Inferior parietal cortex (tissue), 1 donor: ENCODE measurements around the gene KLF16.
A peak's percentile ranks its signal among the peaks of the same experiment; 100 is the strongest.
"Not testable (repeated sequence)": the region's sequence is repeated elsewhere in the genome, so short reads cannot be mapped to it uniquely, and the experiment has no call there.

ENCODE experiments used
- DNase-seq: peaks from one replicate; pipeline ENCODE4 v3.0.0-alpha.2; 2016; ENCODE audit errors: extremely low spot score

Gene KLF16

DNA sequence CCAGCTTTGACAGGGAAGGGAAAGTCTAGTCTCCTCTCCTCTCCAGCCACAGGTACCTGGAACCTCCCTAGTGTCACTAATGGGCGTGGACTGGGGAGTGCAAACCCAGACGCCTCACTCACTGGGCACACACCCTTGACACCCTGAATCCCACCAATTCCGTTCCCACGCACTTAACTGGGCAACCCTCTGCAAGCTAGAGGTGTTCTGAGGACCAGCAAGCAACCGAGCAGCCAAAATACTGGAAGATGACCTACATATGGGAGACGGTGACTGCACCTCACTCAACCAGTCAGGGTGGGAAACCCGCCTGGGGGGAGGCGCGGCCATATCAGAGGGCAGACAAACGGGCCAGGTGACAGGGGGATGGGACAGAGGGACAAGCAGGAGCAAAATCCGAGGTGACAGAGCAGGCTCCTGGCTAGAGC is 20.9 kb upstream of the KLF16 start:
- no peak for DNase-seq

DNA sequence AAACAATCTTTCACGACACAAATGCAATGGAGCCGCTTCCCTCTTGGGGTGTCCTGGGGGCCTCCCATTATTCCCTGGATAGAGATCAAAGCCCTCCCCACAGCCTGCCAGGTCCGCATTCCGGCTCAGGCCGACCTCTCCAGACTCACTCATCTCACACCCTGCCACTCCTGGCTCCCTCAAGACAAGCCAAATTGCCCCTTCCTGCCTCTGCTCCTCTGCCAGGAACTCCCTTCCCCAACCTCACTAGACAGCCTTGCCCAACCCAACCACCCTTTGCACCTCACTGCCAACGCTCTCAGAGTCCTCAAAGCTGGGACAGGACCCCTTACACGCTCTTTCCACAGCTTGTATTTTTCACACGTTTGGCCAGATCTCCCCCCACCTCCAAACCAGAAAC is 20.4 kb upstream of the KLF16 start:
- no peak for DNase-seq

DNA sequence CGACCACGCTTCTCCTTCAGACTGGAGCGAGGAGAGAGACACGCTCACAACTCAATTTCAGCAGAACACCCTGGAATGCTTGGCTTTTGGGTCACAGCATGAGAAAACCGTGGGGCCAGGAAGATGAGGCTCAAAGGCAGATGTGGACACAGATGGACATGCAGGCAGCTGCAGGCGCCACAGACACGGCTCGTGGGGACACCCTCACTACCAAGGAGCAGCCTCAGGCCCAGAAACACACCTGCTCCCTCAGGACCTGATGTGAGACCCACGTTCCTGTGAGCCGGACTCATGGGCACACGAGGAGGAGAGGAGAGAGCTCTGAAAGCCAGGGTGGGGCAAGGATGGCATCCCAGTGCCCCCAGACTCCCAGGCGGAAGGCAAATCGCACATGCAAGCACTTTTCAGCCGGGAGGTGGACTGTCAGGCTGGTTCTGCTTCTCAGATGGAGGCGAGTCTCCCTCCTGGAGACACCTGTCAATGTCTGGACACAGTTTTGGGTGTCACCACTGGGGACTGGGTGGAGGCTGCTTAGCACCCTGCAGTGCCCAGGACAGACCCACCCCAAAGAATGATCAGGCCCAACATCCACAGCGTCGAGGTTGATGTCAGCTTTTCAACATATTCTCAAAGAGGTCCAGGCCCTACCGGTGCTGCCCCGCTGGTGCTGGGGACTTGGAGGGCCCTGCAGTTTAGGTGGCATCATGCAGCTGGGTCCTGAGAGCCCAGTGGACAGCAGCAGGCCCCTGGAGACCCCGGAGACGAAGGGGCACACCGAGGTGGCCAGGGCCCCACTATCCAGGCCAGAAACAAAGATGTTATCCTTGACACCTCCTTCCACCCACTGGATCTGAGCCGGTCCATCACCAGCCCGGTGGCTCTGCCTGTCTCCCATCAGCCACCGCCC is 19.7 kb upstream of the KLF16 start:
- DNase-seq: no peak

DNA sequence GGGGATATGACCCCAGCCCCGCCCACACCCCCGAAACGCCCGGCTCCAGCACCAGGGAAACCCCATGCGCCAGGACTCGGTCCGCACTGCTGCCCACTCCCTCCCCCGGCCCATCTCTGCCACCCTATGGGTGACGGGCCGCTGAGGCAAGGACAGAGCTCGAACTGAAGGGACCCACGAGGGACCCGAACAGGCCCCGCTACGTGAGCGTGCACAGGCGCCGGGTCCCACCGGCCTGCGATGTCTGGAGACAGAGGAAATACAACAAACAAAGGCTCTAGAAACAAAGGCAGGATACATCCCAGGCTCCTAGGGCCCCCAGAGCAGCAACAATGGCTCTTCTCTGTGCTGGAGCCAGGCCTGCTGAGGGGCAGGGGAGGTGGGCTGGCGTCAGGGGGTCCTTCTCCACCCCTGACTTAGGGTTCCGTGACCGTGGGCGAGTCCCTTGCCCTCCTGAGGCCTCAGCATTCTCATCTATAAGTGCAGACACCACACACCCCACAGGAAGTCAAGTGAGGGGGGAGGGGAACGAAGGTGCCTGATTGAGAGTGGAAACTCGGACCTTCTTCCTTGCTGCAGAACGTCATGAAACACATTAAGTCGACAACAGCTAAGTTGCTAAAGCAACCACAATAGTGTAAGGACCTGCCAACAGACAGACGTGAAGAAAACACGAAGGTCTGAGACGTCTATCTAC is 18.9 kb upstream of the KLF16 start:
- no peak for DNase-seq

DNA sequence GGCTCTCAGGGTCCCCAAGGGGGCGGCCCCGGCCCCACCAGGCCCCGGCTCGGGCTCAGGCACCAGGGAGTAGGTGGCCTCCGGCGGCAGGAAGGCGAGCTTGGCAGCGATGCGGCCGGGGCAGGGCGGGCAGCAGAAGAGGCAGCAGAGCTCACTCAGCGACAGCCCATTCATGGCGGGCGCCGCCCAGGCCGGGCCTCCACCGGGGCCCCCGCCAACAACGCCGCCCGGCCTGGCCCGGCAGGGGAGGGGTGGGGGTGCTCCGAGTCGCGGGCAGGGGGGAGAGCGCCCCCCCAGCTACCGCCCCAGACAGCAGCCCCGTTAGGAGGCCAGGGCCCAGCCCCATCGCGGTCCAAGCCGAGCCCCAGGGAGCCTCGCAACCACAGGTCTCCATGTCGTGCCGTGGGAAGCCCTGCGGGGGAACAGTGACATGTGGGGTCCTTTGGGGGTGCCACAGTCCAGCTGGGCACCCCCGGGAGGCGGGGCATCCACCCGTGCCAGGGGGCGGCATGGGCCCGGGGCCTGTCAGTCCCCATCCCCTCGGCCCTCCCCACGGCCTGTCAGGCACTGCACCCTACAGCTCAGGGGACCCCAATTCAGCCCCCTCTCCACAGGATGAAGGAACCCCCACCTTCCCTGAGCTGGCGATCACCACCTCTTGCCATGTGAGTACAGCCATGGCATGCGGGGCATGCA is 18.2 kb upstream of the KLF16 start:
- not testable (repeated sequence) for DNase-seq

DNA sequence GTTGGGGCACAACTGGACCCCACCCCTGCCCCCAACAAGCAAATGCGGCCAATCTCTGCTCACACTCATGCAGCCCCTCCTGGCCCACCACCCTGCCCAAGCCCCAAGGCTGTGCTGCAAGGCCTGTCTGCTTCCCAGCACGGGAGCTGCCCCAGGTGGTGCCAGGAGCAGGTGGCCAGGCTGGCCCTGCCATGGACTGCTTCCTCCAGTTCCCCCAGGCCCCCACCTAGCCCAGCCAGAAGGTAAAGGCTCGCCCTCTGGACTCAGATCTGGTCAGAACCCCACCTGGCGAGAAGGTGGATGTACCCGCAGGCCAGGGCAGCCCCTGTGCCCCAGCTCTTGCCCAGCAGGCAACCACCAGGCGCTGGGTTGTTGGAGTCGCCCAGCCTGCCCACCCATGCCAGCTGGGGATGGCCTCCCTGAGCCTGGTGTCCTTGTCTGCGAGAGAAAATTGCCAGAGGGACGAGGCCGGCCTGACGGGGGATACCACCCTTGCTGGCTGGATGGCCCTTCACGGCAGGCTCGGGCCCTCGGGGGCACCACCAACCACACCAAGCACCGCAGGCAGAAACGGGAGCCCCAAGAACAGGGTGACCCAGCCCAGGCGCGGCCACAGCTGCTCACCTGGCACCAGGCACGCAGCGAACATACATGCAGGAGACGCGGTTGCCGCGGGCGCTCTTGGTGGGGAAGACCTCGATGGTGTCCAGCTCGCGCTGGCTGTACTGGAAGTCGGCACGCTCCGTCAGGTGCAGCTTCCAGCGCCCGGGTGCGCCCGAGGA is 17.4 kb upstream of the KLF16 start:
- no peak for DNase-seq

DNA sequence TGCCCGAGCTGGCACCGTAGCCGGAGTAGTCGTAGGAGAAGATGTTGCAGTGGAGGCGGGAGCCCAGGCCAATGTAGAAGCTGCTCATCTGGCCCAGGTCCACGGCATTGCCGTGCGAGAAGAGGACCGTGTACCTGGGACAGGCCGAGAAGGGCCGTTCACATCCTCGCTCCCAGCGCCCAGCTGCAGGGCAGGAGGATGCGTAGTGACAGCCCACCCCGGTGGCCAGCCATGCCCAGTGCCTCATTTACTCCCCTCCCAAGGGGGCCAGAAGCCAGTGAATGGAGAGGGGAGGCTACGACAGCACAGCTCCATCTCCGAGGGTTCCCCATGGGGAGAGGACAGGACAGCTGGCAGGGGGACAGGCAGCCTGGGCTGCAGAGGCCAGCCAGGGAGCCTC is 16.6 kb upstream of the KLF16 start:
- not testable (repeated sequence) for DNase-seq

DNA sequence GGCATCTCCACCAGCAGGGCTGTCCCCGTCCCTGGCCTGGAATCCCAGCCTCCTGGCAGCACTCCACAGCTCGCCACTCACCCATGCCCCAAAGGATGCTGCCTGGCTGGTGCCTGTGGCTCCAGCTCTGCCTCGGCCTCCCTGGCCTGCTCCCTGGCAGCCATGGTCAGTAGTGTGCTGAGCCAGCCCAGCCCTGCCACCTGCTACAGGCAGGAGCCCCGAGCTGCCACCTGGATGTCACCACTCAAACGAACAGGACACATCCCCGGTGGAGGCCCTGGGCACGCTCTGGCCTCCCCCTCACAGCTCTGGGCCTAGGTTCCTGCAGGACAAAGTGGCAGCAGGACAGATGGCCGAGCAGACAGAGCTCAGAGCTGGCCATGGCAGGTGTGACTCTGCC is 15.2 kb upstream of the KLF16 start:
- DNase-seq: not testable (repeated sequence)

DNA sequence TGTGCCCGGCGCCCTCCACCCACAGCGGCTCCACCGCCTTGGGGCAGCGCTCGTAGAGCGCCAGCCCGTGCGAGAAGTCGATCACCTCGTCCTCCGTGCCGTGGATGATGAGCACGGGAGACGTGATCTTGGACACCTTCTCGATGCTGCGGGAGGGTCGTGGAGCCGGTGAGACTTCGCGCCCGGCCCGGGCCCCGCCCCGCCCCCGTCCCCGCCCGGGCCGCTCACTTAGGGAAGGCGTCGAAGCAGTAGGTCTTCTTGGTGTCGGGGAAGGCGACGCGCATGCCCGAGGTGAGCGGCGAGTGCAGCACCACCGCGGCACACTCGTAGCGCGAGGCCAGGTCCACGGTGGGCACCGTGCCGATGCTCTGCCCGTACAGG is 13.9 kb upstream of the KLF16 start:
- not testable (repeated sequence) for DNase-seq

DNA sequence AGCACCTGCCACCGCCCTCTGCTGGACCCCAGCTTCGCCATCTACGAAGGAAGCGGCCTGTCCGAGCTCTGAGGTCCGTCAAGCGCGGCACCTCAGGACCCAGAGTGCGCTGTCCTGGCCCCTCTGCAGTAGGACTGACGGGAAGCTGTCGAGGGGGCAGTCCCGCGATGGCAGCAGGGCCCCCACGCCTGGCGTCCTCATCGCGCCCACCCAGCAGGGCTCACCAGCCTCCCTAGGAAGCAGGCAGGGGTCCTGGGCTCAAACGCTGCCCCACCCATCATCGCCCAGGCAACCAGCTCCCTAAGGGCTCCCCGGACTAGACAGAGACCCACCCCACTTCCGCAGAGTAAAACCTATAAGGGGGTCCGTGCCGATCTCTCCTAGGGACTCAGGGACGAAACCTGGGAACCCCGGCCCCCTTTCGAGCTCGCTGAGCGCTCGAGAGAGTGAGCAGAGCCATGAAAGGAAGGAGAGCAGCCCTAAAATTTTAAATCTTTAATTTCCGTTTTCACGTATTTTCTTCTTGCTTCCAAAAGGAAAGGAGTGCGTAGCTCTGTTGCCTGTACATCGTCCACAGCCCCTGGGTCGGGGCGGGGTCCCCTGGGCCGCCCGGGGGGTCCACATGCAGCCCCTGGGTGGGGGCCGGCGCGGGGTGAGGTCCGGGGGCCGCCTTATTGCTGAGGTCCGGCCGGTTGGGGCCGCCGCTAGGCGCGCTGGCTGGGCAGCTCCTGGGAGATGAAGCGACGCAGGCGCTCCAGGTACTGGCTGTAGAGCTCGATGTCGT is 13.3 kb upstream of the KLF16 start:
- DNase-seq: not testable (repeated sequence)

DNA sequence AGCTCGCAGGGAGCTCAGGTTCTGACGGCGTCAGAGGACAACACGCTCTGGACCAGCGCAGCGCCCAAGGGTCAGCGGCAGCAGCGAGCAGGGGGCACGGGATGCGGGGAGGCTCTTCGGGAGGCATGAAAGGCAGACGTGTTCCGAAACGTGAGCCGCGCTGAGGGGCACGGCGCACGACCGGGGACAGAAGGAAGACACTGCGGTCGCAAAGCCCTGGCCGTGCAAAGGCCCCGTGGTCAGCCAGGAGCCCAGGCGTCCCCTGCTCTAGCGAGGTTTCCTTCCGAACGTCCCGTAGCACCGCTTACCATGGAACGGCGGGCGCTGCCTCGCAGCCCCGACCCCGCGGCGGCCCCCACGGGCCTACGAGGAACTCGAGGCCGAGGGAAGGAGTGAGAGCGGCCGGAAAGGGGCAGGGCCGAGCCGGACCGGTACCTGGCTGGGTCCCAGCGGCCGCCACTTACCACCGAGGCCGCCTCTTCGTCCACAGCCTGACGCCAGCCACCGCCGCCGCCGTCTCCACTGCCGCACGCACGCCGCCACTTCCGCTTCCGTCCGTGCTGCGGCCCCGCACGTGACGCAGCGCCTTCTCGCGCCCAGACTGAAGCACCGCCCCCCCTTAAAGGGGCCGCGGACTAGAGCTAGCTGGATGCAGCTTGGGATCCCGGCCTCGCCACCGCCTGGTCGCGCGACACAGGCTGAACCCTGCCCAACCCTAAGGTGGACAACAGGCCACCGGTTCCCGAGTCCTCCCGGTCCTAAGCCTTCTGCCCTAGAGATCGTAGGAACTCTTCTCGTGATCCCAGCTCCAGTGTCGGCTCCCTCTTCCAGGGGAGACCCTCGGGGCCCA is 12.5 kb upstream of the KLF16 start:
- peak; percentile 95 for DNase-seq

DNA sequence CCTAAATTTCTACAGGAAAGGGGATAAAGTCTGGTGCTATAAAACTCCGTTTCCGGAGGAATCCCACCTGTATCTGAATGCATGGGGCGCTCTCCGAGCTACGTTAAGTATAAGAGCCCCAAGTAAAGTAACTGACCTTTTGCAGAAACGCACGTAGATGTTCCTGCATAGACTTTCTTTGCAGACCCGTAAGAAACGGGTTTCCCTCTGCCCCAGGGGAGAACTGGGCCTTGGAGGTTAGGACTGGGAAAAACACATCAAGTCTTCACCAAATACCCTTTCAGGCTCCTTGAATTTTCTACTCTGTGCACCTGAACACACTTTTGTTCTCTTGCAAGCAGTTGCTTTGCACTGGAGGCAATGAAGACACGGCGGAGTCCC is 11.9 kb upstream of the KLF16 start:
- not testable (repeated sequence) for DNase-seq

DNA sequence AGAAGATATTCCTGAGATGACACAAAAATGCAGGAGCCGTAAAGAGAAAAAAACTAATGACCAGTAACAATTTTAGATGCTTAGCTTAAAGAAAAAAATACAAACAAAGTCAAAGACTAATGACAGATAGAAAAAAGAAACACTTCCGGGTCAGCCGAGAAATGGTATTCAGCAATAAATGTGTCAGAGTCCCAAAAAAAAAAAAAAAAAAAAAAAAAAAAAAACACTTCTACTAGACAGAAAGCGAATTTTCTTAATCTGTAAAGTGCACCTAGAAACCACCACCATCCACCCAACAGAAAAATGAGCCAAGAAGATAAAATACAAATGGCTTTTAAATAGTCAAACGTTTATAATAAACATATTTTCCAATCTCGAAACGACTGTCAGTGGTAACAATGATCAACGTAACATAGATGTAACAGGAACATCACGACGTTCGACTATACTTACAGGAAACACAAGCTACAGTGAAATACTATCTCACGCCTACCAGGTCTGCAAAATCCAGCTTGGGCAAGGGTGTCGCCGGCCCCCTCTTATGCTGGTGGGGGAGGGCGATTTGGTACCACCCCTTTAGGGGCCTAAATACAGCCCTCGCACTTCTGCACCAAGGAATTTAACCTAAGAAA is 11.3 kb upstream of the KLF16 start:
- DNase-seq: no peak

DNA sequence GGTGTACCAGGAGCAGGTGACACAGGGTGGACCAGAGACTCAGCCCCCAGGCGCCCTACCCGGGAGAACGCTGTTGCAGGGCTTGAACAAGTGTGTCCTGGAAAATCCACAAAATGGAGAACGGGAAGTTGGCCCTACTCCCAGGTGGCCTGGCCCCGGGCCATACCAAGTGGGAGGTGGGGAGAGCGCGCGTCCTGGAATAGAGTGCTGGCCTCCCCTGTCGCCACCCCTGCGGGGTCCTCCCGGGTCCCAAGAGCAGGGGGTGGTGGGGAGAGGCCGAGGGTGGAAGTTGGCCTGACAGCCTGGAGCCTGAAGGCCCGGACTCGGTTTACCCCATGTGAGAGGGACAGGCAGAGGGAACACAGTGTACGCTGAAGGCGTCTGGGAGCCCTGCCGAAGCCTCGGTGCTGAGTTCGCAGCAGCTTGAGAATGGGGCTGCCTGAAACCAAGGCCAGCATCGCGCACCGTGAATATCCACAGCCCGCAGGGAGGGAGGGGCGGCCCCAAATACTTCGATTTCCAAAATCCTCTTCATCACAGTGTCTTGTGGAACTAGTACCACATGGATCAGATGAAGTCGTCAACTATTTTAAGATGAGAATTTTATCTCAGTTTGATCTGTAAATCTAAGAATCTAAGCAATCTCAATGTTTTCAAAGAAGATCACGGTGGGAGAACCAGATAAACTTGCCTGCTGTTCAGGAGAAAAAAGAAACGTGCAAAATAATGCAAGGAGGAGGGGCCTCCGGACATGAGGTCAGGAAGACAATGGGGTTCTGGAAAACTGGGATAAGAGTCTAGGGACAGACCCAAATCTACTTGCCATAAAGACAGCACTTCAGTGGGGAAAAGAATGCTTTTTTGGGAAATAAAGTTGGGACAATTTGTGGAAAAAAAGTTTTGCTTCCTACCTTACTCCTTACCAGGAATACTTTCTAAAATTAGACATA is 10.4 kb upstream of the KLF16 start:
- no peak for DNase-seq

DNA sequence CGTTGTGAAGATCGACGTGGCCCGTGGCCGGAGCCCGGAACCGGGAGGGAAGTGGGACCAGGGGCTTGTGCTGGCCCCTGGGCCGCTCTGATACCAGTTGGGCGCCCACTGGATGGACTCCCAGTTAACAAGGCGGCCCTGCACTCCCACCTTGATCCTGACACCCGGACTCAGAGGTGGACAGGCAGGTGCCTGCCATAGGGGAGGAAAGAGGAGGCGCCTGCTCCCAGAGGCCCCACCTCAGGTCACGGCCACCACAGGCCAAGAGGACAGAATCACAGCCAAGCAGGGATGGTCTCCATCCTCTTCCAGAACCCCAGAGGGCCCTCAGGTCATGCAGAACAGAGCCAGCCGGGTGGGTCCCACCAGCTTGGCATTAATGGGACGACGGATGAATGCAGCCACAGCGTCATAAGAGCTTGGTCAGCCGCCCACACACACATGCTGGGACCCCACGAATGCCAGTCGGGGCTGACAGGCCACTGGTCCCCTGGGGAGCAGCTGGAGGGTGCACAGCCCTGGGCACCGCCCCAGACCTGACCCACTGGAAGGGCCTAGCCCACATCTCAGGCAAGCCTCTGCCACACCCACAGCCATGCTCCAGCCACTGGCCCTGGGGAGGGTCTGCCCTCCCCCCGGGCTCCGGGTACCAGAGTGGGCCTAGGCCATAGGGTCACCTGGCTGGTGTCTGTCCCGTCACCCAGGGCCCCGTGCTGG is 9.6 kb upstream of the KLF16 start:
- no peak for DNase-seq

DNA sequence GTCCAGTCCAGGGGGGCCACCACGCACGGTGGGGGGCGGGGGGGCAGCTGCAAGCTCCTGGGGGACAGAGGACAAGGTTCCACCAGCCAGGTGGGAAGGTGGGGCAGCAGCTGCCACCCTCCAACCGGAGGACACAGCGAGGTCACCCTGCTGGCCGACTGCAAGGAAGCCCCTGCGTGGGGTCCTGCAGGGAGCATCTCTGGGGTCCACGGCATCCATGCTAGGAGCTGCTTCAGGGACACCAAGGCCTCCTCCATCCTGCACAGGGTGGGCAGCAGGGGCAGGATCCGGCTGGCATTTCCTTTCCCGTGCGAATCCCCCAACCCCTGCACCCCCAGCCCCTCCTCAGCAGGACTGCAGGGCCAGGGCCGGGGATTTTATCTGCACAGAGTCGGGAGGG is 8.3 kb upstream of the KLF16 start:
- DNase-seq: no peak

DNA sequence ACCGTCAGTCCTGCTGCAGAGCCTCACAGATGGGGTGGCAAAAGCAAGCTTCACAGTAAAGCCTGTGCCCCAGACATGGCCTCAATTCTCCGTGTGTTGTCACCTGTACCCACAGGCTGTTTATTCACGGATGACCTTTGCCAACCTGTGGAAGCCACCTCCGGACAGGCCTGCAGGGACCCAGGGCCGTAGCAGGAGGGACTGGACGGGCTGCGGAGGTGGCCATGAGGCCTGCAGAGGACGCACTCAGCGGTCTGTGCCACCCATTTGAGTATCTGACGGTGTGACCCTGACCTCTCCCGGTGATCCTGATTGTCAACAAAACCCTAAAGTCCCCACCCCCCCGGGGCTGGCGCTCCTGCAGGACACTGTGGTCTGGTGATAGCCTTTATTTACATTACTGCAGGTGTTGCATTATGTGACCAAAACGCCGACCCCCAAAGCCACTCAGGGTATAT is 7.8 kb upstream of the KLF16 start:
- no peak for DNase-seq

DNA sequence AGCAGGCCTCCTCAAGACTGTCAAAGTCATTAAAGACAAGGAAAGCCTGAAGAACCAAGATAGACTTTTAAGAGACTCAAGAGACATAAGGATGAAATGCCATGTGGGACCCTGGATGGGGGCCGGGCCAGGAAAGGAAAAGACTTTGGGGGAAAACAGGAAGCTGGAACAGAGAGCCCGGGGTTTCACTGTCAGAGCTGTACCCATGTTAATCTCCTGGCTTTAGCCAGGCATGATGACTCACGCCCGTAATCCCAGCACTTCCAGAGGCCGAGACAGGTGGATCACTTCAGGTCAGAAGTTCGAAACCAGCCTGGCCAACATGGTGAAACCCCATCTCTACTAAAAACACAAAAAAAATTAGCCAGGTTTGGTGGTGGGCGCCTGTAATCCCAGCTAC is 5.6 kb upstream of the KLF16 start:
- no peak for DNase-seq
